Epithelial cell of proximal tubule (primary cell): ENCODE measurements around the gene ERI2. TPM values are rescaled to one million over a fixed set of nuclear protein-coding genes. Genes with fewer than 3 reads are reported as not detected.

ENCODE experiments used
- DNase-seq: peaks from one replicate; pipeline ENCODE4 v3.0.0-alpha.2; 2011; ENCODE audit warnings: low read depth
- H3K4me3 ChIP-seq: 2 replicates; pipeline ENCODE4 v1.5.1; 2011; ENCODE audit warnings: low read depth, mild to moderate bottlenecking, low read length
- total RNA-seq: library from RNA; depleted of rRNA; stranded (reverse); fragments of >200 nt; gene quantifications from 2 replicates; pipeline ENCODE4 v1.2.3, GENCODE V29; 2015
- TF ChIP-seq, protein P1 (sequence below): conservative IDR thresholded peaks from 2 replicates; pipeline ENCODE4 v1.5.1; 2012; ENCODE audit warnings: low read depth, mild to moderate bottlenecking, low read length

Gene ERI2
- total RNA-seq, 1 donor from 2014 or later: 17.5 TPM

DNA sequence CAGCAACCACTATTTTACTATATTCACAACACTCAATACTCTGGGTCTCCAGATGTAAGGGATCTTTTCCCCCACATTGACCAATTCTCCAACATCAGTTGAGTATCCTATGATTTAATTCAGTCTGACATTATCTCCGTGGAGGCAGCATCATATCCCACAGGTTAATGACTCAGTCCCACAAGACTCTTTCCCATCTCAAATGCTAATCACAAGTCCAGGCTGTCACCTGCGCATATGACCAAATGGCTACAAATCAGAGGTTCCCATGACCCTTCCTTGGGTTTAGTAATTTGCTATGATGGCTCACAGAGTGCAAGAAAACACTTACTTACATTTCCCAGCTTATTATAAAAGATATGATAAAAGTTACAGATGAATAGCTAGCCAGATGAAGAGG, 23.8 kb downstream of the ERI2 start:
- no peak for DNase-seq

DNA sequence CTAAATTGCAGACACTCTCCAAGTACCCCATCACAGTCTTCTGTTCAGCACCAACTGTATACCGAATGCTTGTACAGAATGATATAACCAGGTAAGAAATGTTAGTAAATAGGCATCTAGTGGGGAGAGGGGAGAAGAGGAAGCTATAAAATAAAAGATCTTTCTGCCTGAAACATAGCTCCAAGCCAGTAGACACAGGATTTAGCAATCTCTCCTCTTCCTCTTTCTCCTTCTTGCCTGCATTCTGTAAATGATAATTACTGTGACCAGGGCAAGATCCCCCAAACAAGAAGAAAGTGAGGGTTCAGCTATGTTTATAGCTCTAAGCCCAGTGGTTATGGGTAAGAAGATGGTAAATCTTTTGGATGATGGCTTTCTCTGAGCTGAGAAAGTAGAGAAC, 24.6 kb downstream of the ERI2 start:
- TF ChIP-seq, protein P1, sequence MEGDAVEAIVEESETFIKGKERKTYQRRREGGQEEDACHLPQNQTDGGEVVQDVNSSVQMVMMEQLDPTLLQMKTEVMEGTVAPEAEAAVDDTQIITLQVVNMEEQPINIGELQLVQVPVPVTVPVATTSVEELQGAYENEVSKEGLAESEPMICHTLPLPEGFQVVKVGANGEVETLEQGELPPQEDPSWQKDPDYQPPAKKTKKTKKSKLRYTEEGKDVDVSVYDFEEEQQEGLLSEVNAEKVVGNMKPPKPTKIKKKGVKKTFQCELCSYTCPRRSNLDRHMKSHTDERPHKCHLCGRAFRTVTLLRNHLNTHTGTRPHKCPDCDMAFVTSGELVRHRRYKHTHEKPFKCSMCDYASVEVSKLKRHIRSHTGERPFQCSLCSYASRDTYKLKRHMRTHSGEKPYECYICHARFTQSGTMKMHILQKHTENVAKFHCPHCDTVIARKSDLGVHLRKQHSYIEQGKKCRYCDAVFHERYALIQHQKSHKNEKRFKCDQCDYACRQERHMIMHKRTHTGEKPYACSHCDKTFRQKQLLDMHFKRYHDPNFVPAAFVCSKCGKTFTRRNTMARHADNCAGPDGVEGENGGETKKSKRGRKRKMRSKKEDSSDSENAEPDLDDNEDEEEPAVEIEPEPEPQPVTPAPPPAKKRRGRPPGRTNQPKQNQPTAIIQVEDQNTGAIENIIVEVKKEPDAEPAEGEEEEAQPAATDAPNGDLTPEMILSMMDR: no peak
- no peak overlapping the region for H3K4me3 ChIP-seq
- DNase-seq: no peak

More for the DNA sequence above, 23.8 kb downstream of the ERI2 start:
- no peak overlapping the region for H3K4me3 ChIP-seq
- TF ChIP-seq, protein P1: no peak

DNA sequence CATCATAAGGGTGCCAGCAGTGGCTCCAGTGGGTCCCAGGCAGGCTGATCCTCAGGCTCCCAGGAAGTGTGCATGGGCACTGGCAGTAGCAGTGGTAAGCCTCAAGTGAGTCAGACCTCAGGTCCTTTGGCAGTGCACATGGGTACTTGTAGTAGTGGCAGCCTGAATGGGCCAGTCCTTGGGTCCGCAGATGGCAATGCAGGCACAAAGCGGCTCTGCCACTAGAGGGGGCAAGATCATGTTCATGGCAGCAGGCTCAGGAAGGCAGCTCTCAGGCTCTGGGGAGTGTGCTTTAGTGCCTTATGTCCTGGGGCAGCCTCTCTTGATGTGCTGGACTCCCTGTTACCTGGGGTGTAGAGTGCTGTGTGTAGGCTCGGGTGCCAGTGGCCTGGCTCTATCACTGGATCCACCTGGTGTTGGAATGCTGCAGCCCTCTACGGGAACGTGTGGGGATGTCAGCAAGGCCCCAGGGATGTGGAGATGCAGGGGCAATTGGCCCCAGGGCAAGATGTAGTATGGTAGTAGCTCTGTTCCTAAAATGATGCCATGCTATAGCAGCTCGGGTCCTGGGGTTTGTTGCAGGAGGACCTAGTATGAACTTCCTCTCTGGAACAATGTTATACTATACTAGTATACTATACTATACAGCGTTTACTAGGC, 31.4 kb downstream of the ERI2 start:
- TF ChIP-seq, protein P1: peak; percentile 83
- no peak overlapping the region for H3K4me3 ChIP-seq
- no peak for DNase-seq

DNA sequence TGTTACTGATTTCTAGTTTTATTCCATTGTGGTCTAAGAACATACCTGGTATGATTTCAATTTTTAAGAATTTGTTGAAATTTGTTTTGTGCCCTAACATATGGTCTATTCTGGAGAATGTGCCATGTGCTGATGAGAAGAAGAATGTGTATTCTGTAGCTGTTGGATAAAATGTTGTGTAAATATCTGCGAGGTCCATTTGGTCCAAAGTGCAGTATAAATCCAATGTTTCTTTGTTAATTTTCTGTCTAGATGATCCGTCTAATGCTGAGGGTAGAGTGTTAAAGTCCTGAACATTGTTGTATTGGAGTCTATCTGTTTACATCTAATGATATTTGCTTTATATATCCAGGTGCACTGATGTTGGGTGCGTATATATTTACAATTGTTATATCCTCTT, 32.6 kb downstream of the ERI2 start:
- TF ChIP-seq, protein P1: no peak
- H3K4me3 ChIP-seq: no peak overlapping the region
- DNase-seq: no peak

DNA sequence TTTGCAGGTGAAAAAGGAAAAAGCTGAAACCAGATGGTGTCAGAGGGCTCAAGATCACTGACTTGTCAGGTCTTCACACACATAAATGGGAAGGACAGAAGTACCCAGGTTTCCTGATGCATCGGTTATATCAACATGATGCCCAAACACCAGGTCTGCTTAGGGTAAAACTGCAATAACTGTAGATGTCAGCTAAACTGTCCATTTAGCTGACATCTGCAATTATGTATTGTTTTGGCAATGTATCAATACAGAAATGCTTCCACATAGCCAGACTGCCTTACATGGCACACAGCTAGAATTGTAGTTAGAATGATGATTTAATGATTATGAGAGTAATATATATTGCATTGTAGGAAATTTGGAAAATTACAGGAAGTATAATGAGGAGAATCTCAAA, 37.5 kb downstream of the ERI2 start:
- TF ChIP-seq, protein P1: no peak
- no peak for DNase-seq
- no peak overlapping the region for H3K4me3 ChIP-seq

DNA sequence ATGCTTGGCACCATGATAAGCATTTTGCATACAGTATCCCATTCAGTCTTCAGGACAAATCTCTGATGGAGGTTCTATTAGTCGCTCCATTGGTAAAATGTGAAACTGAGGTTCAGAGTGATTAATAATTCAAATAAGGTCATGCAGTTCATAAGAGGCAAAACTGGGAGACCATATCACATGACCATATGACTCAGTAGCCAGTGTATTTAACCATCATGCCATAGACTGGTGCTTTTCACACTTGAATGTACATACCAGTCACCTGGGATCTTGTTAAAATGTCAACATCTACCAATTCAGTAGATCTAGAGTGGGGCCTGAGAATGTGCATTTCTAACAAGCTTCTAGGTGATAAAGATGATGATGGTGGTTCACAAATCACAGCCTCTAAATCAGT, 38.2 kb downstream of the ERI2 start:
- TF ChIP-seq, protein P1: no peak
- peak; percentile 52 for DNase-seq

DNA sequence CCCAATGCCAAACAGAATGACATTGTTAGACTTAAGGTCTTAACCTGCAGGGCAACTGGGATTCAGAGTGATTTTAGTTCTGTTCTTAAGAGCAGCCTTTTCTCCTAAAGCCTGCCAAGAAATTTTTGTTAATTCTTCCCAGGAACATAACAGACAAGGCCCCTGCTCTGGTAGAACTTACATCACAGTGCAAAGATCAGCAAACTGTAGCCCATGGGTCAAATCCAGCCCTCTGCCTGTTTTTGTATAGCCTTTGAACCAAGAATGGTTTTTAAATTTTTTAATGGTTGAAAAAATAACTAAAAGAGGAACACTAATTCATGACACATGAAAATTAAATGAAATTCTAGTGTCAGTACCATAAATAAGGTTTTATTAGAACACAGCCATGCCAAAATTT, 38.7 kb downstream of the ERI2 start:
- no peak overlapping the region for H3K4me3 ChIP-seq
- no peak for DNase-seq
- TF ChIP-seq, protein P1: no peak

More for the DNA sequence above, 38.2 kb downstream of the ERI2 start:
- H3K4me3 ChIP-seq: no peak overlapping the region
